Esophagus squamous epithelium (tissue), 5 donors: Measurements from ENCODE around the gene TBXT. TPM values are rescaled to one million over a fixed set of nuclear protein-coding genes. Genes with fewer than 3 reads are reported as not detected.

Experiments used
- DNase-seq: peaks from one replicate; lab custom pipeline; 2025; lab: John Stamatoyannopoulos, UW
- H3K27ac ChIP-seq, 4 donors: fragments of 200-600 bp; sonication (generic); one replicate each; pipeline ENCODE4 v1.5.1; 2016 to 2019; ENCODE audit warnings: mild to moderate bottlenecking in 1 of 4
- H3K27me3 ChIP-seq, 4 donors: fragments of 200-600 bp; sonication (generic); 1 replicate in 3 of 4; 2 replicates in 1 of 4; pipeline versions ENCODE4 v1.5.1 to v1.6.0; 2017 to 2021; ENCODE audit warnings: antibody characterized with exemption in 1 of 4
- H3K36me3 ChIP-seq, 3 donors: fragments of 200-600 bp; sonication (generic); one replicate each; pipeline ENCODE4 v1.5.1; 2016 to 2019
- H3K4me1 ChIP-seq, 3 donors: fragments of 200-600 bp; sonication (generic); one replicate each; pipeline ENCODE4 v1.5.1; 2017 to 2019
- H3K4me3 ChIP-seq, 4 donors: fragments of 200-600 bp; sonication (generic); 1 replicate in 3 of 4; 2 replicates in 1 of 4; pipeline ENCODE4 v1.5.1; 2016 to 2019; ENCODE audit warnings: mild to moderate bottlenecking in 2 of 4, moderate library complexity in 1 of 4
- H3K9me3 ChIP-seq, 3 donors: fragments of 200-600 bp; sonication (generic); one replicate each; pipeline ENCODE4 v1.5.1; 2016 to 2019
- CTCF ChIP-seq, 6 experiments: fragments of 450-650 bp in 4 of 6; fragments of 200-600 bp in 2 of 6; sonication (generic) in 2 of 6; IDR thresholded peaks; one replicate each; pipeline ENCODE4 v1.5.1; 2016 to 2019; ENCODE audit warnings: antibody characterized with exemption in 6 of 6, mild to moderate bottlenecking in 4 of 6, moderate library complexity in 4 of 6
- POLR2A ChIP-seq, 4 donors: fragments of 450-650 bp; IDR thresholded peaks; one replicate each; pipeline ENCODE4 v1.6.1; 2017; ENCODE audit warnings: antibody characterized with exemption in 4 of 4, mild to moderate bottlenecking in 4 of 4, moderate library complexity in 3 of 4
- WGBS, 2 donors: methylation state at CpG; one replicate each; pipeline ENCODE4 v1.1.5; 2018; 5-methylcytosine and 5-hydroxymethylcytosine counted together
- intact Hi-C: fragments of 100-400 bp; cut with DNase I; formaldehyde crosslinking; loops from one replicate; pipeline ENCODE4 v1.15.0; 2022
- total RNA-seq, 4 donors: library from RNA; depleted of rRNA; stranded (reverse); fragments of >200 nt; gene quantifications; one replicate each; pipeline ENCODE4 v1.1.0, GENCODE V29; 2016
- donor health status: DM: yes; HTN: yes; CAD: no.

The TBXT gene
- not detected for total RNA-seq

GRCh38 chr6:166167801-166168615 lies at the start of gene TBXT:
Gene TBXT, minus strand, starts transcription at chr6:166167851. Its CDS starts 260 bp downstream, at chr6:166167591.
- intact Hi-C loops: no loop called here
- WGBS, 2 donors: 20% methylated on average over 1 of the region's 79 CpGs; no CpG with 5 or more reads in 1 of the 2 donors
- H3K9me3 ChIP-seq: no peaks in the 10 kb centered on the region
- peaks cover 12 to 100% (median 31%) of the 10 kb centered on the region in 4 donors for H3K27me3 ChIP-seq
- no peak for DNase-seq
- H3K36me3 ChIP-seq: no peaks in the 10 kb centered on the region
- no peak within 1 kb of the TSS for H3K27ac ChIP-seq
- peaks cover 14 to 34% (median 17%) of the 10 kb centered on the region in 3 donors for H3K4me1 ChIP-seq
- TF ChIP-seq POLR2A (IDR thresholded peaks at IDR 0.05) (no peak), CTCF (IDR thresholded peaks at IDR 0.05) (no peak)
- peak within 1 kb of the TSS in 2 of 4 donors; percentile 28 to 52 for H3K4me3 ChIP-seq

- WGBS, 2 donors: 63 to 79% methylated on average over 3 of the region's 3 CpGs
- H3K27me3 ChIP-seq: no peaks in the 10 kb centered on the region
- TF ChIP-seq POLR2A (IDR thresholded peaks at IDR 0.05): no peak
- TF ChIP-seq CTCF (IDR thresholded peaks at IDR 0.05): no peak
- H3K9me3 ChIP-seq: no peaks in the 10 kb centered on the region
- H3K4me1 ChIP-seq: no peaks in the 10 kb centered on the region
- no peak overlapping the region for H3K4me3 ChIP-seq
- intact Hi-C loops: no loop called here
- no peak overlapping the region for H3K27ac ChIP-seq
- no peaks in the 10 kb centered on the region for H3K36me3 ChIP-seq
- no peak for DNase-seq
Measured at GRCh38 chr6:166207284-166207561, 39.6 kb upstream of the TBXT start.

GRCh38 chr6:166206510-166207283 lies 39.0 kb upstream of the TBXT start:
- 49 to 63% methylated on average over 8 of the region's 8 CpGs for WGBS, 2 donors
- Histone ChIP-seq H3K36me3 (no peaks in the 10 kb centered on the region), H3K9me3 (no peaks in the 10 kb centered on the region), H3K27me3 (no peaks in the 10 kb centered on the region), H3K4me3 (no peak overlapping the region), H3K27ac (no peak overlapping the region), H3K4me1 (no peaks in the 10 kb centered on the region)
- intact Hi-C loops: no loop called here
- TF ChIP-seq CTCF (IDR thresholded peaks at IDR 0.05) (no peak), POLR2A (IDR thresholded peaks at IDR 0.05) (no peak)
- DNase-seq: no peak

GRCh38 chr6:166206066-166206465 lies 38.4 kb upstream of the TBXT start:
- intact Hi-C loops: no loop called here
- Histone ChIP-seq H3K27ac (no peak overlapping the region), H3K36me3 (no peaks in the 10 kb centered on the region), H3K4me3 (no peak overlapping the region), H3K9me3 (no peaks in the 10 kb centered on the region), H3K4me1 (no peaks in the 10 kb centered on the region), H3K27me3 (no peaks in the 10 kb centered on the region)
- 62 to 78% methylated on average over 9 of the region's 9 CpGs for WGBS, 2 donors
- TF ChIP-seq CTCF (IDR thresholded peaks at IDR 0.05) (no peak), POLR2A (IDR thresholded peaks at IDR 0.05) (no peak)
- no peak for DNase-seq
